ENCODE results near the gene TLR7.

DNA sequence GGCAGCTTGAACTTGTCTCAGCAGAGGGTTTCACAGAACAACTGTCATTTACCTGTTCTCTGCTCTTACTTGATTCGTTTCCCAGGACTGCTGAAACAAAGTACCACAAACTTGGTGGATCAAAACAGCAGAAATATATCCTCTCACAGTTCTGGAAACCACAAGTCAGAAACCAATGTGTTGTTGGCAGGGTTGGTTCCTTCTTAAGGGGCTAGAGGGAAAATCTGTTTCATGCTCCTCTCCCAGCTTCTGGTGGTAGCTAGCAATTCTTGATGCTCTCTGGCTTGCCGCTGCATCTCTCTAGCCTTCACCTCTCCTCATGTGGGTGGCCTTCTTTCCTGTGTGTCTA lies 44.2 kb downstream of the TLR7 start:
- no peak for TF ChIP-seq SMC3 (IDR thresholded peaks at IDR 0.05; ENCODE audit: low read depth, low read length)
- TF ChIP-seq, protein P1, sequence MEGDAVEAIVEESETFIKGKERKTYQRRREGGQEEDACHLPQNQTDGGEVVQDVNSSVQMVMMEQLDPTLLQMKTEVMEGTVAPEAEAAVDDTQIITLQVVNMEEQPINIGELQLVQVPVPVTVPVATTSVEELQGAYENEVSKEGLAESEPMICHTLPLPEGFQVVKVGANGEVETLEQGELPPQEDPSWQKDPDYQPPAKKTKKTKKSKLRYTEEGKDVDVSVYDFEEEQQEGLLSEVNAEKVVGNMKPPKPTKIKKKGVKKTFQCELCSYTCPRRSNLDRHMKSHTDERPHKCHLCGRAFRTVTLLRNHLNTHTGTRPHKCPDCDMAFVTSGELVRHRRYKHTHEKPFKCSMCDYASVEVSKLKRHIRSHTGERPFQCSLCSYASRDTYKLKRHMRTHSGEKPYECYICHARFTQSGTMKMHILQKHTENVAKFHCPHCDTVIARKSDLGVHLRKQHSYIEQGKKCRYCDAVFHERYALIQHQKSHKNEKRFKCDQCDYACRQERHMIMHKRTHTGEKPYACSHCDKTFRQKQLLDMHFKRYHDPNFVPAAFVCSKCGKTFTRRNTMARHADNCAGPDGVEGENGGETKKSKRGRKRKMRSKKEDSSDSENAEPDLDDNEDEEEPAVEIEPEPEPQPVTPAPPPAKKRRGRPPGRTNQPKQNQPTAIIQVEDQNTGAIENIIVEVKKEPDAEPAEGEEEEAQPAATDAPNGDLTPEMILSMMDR (conservative IDR thresholded peaks at IDR 0.05; ENCODE audit: low read depth, low read length) = no peak
- TF ChIP-seq, protein P2, sequence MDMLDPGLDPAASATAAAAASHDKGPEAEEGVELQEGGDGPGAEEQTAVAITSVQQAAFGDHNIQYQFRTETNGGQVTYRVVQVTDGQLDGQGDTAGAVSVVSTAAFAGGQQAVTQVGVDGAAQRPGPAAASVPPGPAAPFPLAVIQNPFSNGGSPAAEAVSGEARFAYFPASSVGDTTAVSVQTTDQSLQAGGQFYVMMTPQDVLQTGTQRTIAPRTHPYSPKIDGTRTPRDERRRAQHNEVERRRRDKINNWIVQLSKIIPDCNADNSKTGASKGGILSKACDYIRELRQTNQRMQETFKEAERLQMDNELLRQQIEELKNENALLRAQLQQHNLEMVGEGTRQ (IDR thresholded peaks at IDR 0.05; ENCODE audit: low read depth, low read length) = no peak
